HepG2 (cell line): ENCODE results near the gene BZW1.

ENCODE experiments used
- E2F5 ChIP-seq: sonication (generic); formaldehyde crosslinking; conservative IDR thresholded peaks from 2 replicates; pipeline ENCODE4 v1.4.0; 2020; ENCODE audit warnings: missing genetic modification reagents
- FOXK2 ChIP-seq: fragments of 450-650 bp; IDR thresholded peaks from 2 replicates; pipeline ENCODE4 v1.6.1; 2016
- HIVEP1 ChIP-seq: sonication (generic); formaldehyde crosslinking; IDR thresholded peaks from 2 replicates; pipeline ENCODE4 v1.4.0; 2020; ENCODE audit warnings: mild to moderate bottlenecking, missing genetic modification reagents
- HMG20A ChIP-seq: IDR thresholded peaks from 2 replicates; pipeline ENCODE4 v1.6.1; 2016; ENCODE audit warnings: borderline replicate concordance
- TBX2 ChIP-seq: sonication (generic); formaldehyde crosslinking; IDR thresholded peaks from 2 replicates; pipeline ENCODE4 v1.5.0; 2020; ENCODE audit warnings: missing genetic modification reagents, mild to moderate bottlenecking, borderline replicate concordance
- ZBTB33 ChIP-seq: sonication (generic); formaldehyde crosslinking; IDR thresholded peaks from 2 replicates; pipeline ENCODE4 v1.4.0; 2020; ENCODE audit warnings: missing genetic modification reagents
- TF ChIP-seq, protein P1 (sequence below): sonication (generic); formaldehyde crosslinking; IDR thresholded peaks from 2 replicates; pipeline ENCODE4 v1.5.0; 2020; ENCODE audit warnings: mild to moderate bottlenecking, missing genetic modification reagents, moderate library complexity

GRCh38 chr2:200814276-200814815 is 2.6 kb downstream of the BZW1 start:
- TF ChIP-seq FOXK2 (no peak), HMG20A (CRISPR knock-in tag) (no peak), HIVEP1 (CRISPR knock-in tag) (no peak), E2F5 (no peak), TBX2 (CRISPR knock-in tag) (no peak), ZBTB33 (CRISPR knock-in tag) (no peak)
- TF ChIP-seq, protein P1, sequence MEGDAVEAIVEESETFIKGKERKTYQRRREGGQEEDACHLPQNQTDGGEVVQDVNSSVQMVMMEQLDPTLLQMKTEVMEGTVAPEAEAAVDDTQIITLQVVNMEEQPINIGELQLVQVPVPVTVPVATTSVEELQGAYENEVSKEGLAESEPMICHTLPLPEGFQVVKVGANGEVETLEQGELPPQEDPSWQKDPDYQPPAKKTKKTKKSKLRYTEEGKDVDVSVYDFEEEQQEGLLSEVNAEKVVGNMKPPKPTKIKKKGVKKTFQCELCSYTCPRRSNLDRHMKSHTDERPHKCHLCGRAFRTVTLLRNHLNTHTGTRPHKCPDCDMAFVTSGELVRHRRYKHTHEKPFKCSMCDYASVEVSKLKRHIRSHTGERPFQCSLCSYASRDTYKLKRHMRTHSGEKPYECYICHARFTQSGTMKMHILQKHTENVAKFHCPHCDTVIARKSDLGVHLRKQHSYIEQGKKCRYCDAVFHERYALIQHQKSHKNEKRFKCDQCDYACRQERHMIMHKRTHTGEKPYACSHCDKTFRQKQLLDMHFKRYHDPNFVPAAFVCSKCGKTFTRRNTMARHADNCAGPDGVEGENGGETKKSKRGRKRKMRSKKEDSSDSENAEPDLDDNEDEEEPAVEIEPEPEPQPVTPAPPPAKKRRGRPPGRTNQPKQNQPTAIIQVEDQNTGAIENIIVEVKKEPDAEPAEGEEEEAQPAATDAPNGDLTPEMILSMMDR (CRISPR knock-in tag), result no peak
